ENCODE data around the gene MAPKAPK2.
"Not testable (repeated sequence)": the region's sequence is repeated elsewhere in the genome, so short reads cannot be mapped to it uniquely, and the experiment has no call there.

The MAPKAPK2 gene

DNA sequence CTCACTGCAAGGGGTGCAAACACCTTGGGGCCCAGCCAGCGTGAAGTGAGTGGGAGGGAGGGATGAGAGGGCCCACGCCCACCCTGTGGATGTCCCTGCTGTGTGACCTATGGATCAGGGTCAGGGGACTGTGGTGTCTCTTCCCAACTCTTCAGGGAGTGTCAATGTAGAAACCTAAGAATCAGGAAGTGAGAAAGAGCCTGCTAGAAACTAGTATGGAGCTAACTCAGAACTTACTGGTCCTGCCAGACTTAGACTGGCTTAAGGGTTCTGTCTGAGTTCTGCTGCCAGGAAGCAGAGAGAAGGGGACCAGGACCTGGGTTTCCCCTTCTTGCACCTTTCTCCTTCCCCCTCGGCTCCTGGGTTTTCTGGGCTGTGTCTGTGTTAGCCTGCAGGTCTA is 89.4 kb downstream of the MAPKAPK2 start:
- no peak for TF ChIP-seq JUND (IDR thresholded peaks at IDR 0.05; ENCODE audit: low read depth)
- in situ Hi-C loops (cut with HindIII; ENCODE audit: low pct_unique_long_range_greater_than_20kb, low sequenced_read_pairs) = no loop called here
- DNase-seq (ENCODE audit: low read depth in 1 of 2, low spot score in 1 of 2) = no peak

DNA sequence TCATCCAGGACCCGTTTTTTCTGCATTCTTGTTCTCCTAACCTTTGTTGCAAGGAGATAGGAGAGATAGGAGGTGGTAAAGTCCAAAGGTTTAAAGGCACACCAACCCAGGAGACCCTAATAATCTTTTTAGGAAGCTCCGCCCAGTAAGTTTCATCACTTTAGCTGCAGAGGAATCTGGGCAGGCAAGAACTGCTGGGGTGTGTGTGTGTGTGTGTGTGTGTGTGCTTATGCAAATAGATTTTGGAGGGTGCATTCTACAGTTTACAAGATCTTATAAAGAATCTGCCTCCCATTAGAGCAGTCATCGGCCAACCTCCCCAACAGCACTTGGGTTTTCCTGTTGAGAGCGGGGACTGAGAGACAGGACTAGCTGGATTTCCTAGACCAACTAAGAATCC is 91.5 kb downstream of the MAPKAPK2 start:
- in situ Hi-C loops (cut with HindIII; ENCODE audit: low pct_unique_long_range_greater_than_20kb, low sequenced_read_pairs) = no loop called here
- DNase-seq (ENCODE audit: low read depth in 1 of 2, low spot score in 1 of 2) = peak in 1 of 2 experiments; percentile 85
- no peak for TF ChIP-seq JUND (IDR thresholded peaks at IDR 0.05; ENCODE audit: low read depth)

DNA sequence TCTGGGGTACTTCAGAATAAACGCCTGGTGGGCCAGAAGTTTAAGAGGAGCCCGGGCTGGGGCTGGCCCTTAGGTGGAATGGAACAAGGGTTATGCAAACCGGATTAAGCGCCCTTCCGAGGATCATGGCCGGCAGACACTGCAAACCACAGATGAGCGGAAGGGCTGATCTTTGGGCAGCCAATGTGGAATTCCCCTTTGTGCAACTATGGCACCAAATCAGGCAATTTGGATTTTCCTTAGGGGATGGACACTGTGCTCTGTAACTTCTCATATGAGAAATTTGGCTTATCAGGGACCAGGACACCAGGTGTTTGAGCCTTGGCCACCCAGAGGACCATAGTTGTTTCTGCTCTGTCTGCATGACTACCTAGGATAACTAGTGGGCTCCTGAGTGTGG is 93.3 kb downstream of the MAPKAPK2 start:
- TF ChIP-seq JUND (IDR thresholded peaks at IDR 0.05; ENCODE audit: low read depth) = no peak
- in situ Hi-C loops (cut with HindIII; ENCODE audit: low pct_unique_long_range_greater_than_20kb, low sequenced_read_pairs) = no loop called here
- DNase-seq (ENCODE audit: low read depth in 1 of 2, low spot score in 1 of 2) = no peak

- in situ Hi-C loops (cut with HindIII; ENCODE audit: low pct_unique_long_range_greater_than_20kb, low sequenced_read_pairs) = not testable (repeated sequence)
These were observed 94.2 kb downstream of the MAPKAPK2 start for GRCh38 chr1:206778911-206779310.

DNA sequence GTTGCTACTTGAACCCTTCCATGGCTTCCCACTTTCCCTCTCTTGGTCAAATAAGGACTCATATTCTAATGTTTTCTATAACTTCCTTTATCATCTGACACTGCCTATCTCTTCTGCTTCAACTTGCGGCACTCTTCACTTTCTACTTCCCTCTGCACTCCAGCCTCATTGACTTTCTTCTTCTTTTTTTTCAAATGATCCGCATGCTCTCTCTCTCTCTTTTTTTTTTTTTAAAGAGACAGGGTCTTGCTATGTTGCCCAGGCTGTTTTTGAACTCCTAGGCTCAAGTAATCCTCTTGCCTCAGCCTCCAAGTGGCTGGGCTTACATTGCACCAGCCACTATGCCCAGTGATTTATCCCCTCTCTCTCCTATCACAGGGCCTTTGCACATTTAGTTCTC is 94.9 kb downstream of the MAPKAPK2 start:
- no peak for TF ChIP-seq JUND (IDR thresholded peaks at IDR 0.05; ENCODE audit: low read depth)
- no peak for DNase-seq (ENCODE audit: low read depth in 1 of 2, low spot score in 1 of 2)
- in situ Hi-C loops (cut with HindIII; ENCODE audit: low pct_unique_long_range_greater_than_20kb, low sequenced_read_pairs) = no loop called here

More at GRCh38 chr1:206778911-206779310, 94.2 kb downstream of the MAPKAPK2 start:
- peak in 1 of 2 experiments; percentile 83 for DNase-seq (ENCODE audit: low read depth in 1 of 2, low spot score in 1 of 2)

GRCh38 chr1:206782448-206782847 is 97.7 kb downstream of the MAPKAPK2 start:
- no peak for TF ChIP-seq JUND (IDR thresholded peaks at IDR 0.05; ENCODE audit: low read depth)
- in situ Hi-C loops (cut with HindIII; ENCODE audit: low pct_unique_long_range_greater_than_20kb, low sequenced_read_pairs) = no loop called here
- no peak for DNase-seq (ENCODE audit: low read depth in 1 of 2, low spot score in 1 of 2)

DNA sequence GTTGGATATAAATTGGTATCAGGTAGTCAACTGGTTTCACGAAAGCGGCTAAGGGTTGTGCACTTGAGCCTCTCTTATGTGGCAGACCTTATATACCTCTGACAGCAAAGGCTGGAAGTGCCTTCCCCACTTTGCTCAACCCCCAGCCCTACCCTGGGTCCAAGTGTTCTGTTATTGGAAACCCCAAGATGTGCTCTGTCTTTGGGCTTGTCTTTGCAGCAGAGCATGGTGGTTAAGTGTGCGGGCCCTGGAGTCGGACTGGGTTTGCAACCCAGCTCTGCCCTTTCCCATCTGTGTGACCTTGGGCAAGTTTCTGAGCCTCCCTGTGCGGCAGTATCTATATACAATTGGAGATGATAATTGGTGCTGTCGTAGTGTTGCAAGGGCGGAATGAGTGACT is 98.8 kb downstream of the MAPKAPK2 start:
- in situ Hi-C loops (cut with HindIII; ENCODE audit: low pct_unique_long_range_greater_than_20kb, low sequenced_read_pairs) = no loop called here
- DNase-seq (ENCODE audit: low read depth in 1 of 2, low spot score in 1 of 2) = no peak
- no peak for TF ChIP-seq JUND (IDR thresholded peaks at IDR 0.05; ENCODE audit: low read depth)

Data from T47D (cell line).